ENCODE results near the gene UBE2I.

DNA sequence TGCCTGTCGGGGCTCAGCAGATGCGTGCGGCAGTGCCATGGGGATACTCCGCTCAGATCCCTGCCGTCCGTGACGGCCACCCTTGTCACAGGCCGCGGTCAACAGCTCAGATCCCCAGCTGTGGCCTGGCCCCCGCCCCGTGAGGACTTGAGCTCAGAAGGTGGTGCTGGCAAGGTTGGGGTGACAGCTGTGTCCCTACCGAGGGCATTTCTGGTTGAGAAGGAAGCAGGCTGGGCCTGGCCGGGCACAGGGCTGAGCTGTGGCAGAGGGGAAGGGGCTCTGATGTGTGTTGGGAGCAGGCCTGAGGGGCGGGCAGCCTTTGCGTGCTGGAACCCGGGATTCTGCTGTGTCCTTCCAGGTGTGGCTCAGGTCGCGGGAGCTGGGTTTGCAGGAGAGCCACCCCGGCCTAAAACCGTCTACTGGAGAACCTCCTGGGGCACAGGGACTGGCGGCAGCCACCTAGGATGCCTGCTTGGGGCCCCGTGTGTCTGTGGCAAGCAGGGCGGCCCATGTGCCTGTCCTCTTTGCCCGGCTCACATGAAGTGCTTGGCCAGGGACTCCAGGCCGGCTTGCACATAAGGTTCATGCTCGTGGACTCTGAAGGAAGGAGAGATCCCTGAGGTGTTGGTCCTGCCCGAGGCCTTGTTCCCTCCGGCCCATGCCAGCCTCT lies 5.1 kb downstream of the UBE2I start:
- TF ChIP-seq KLF7 (tag by site-specific recombination; IDR thresholded peaks at IDR 0.05; ENCODE audit: borderline replicate concordance) (no peak), ZBTB21 (tag by site-specific recombination; IDR thresholded peaks at IDR 0.05) (no peak), ZNF311 (tag by site-specific recombination; IDR thresholded peaks at IDR 0.05; ENCODE audit: borderline replicate concordance) (no peak), ZNF24 (tag by site-specific recombination; IDR thresholded peaks at IDR 0.05) (no peak)
- TF ChIP-seq, protein P1, sequence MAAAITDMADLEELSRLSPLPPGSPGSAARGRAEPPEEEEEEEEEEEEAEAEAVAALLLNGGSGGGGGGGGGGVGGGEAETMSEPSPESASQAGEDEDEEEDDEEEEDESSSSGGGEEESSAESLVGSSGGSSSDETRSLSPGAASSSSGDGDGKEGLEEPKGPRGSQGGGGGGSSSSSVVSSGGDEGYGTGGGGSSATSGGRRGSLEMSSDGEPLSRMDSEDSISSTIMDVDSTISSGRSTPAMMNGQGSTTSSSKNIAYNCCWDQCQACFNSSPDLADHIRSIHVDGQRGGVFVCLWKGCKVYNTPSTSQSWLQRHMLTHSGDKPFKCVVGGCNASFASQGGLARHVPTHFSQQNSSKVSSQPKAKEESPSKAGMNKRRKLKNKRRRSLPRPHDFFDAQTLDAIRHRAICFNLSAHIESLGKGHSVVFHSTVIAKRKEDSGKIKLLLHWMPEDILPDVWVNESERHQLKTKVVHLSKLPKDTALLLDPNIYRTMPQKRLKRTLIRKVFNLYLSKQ (tag by site-specific recombination; IDR thresholded peaks at IDR 0.05; ENCODE audit: borderline replicate concordance), result no peak
- TF ChIP-seq, protein P2, sequence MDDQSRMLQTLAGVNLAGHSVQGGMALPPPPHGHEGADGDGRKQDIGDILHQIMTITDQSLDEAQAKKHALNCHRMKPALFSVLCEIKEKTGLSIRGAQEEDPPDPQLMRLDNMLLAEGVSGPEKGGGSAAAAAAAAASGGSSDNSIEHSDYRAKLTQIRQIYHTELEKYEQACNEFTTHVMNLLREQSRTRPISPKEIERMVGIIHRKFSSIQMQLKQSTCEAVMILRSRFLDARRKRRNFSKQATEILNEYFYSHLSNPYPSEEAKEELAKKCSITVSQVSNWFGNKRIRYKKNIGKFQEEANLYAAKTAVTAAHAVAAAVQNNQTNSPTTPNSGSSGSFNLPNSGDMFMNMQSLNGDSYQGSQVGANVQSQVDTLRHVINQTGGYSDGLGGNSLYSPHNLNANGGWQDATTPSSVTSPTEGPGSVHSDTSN (CRISPR knock-in tag; IDR thresholded peaks at IDR 0.05), result no peak
- TF ChIP-seq, protein P3, sequence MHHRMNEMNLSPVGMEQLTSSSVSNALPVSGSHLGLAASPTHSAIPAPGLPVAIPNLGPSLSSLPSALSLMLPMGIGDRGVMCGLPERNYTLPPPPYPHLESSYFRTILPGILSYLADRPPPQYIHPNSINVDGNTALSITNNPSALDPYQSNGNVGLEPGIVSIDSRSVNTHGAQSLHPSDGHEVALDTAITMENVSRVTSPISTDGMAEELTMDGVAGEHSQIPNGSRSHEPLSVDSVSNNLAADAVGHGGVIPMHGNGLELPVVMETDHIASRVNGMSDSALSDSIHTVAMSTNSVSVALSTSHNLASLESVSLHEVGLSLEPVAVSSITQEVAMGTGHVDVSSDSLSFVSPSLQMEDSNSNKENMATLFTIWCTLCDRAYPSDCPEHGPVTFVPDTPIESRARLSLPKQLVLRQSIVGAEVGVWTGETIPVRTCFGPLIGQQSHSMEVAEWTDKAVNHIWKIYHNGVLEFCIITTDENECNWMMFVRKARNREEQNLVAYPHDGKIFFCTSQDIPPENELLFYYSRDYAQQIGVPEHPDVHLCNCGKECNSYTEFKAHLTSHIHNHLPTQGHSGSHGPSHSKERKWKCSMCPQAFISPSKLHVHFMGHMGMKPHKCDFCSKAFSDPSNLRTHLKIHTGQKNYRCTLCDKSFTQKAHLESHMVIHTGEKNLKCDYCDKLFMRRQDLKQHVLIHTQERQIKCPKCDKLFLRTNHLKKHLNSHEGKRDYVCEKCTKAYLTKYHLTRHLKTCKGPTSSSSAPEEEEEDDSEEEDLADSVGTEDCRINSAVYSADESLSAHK (tag by site-specific recombination; IDR thresholded peaks at IDR 0.05), result no peak
- TF ChIP-seq, protein P4, sequence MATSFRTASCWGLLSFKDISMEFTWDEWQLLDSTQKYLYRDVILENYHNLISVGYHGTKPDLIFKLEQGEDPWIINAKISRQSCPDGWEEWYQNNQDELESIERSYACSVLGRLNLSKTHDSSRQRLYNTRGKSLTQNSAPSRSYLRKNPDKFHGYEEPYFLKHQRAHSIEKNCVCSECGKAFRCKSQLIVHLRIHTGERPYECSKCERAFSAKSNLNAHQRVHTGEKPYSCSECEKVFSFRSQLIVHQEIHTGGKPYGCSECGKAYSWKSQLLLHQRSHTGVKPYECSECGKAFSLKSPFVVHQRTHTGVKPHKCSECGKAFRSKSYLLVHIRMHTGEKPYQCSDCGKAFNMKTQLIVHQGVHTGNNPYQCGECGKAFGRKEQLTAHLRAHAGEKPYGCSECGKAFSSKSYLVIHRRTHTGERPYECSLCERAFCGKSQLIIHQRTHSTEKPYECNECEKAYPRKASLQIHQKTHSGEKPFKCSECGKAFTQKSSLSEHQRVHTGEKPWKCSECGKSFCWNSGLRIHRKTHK (tag by site-specific recombination; IDR thresholded peaks at IDR 0.05), result no peak
- TF ChIP-seq, protein P5, sequence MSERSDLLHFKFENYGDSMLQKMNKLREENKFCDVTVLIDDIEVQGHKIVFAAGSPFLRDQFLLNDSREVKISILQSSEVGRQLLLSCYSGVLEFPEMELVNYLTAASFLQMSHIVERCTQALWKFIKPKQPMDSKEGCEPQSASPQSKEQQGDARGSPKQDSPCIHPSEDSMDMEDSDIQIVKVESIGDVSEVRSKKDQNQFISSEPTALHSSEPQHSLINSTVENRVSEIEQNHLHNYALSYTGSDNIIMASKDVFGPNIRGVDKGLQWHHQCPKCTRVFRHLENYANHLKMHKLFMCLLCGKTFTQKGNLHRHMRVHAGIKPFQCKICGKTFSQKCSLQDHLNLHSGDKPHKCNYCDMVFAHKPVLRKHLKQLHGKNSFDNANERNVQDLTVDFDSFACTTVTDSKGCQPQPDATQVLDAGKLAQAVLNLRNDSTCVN (tag by site-specific recombination; optimal IDR thresholded peaks at IDR 0.05), result no peak

Data from HEK293 (cell line).